HG02981 (cell line): Measurements from ENCODE around the gene SCFD2.
A peak's percentile ranks its signal among the peaks of the same experiment; 100 is the strongest.

Experiments
- ATAC-seq: cut with Tn5 transposase; IDR thresholded peaks from one replicate; pipeline ENCODE4 v1.9.1; 2021; ENCODE audit warnings: mild to moderate bottlenecking, moderate library complexity; ENCODE audit not compliant: unreplicated experiment

The SCFD2 gene

DNA sequence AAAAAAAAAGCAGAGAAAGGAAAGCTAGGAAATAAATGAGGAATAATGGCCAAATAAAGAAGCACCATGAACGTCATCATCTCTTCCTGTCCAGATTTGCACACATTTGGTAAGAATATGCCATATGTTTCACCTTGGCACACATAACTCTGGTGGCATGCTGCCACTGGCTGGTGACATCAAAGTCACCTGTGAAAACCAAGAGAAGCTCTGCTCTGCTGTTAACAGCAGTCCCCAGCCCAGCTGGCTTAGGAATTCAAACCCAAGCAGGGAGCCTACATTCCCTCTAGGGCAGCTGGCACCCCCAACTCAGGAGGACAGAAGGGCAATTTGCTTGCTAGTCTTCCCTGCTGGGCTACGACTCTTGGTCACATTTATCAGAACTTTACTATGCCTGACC is 426.1 kb downstream of the SCFD2 start:
- no peak for ATAC-seq

DNA sequence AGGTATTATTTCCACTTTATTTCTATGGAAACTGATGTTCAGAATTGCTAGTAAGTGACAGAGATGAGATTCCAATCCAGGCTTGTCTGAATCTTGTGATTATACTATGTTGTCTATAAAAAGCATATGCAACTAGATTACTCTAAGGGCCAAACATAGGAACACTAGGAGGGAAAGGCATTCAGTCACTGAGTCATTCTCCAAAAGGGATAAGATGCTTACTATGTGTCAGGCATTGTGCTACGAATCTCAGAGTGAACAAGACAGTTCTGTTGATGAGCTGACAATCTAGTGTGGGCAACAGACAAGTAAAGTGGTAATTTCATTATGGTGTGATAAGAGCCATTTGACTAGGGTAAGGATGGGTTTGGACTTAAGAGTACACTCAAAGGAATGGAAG is 426.5 kb downstream of the SCFD2 start:
- ATAC-seq: no peak

DNA sequence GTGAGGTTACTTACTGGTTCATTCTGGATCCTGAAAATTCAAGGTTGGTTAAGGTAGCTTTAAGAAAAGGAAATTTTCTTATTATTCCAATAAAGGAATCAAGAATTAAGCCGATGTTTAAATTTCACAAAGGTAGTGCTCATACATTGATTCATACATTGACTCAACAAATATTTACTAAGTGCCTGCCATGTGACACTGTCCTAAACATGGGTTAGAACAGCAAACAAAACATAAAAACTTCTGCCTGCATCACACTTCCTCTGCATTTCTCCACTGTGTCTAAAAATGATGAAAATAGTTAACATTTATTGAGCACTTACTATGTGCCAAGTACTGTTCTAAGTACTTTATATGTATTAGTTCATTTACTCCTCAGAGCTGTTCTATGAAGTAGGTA is 428.0 kb downstream of the SCFD2 start:
- ATAC-seq: no peak

DNA sequence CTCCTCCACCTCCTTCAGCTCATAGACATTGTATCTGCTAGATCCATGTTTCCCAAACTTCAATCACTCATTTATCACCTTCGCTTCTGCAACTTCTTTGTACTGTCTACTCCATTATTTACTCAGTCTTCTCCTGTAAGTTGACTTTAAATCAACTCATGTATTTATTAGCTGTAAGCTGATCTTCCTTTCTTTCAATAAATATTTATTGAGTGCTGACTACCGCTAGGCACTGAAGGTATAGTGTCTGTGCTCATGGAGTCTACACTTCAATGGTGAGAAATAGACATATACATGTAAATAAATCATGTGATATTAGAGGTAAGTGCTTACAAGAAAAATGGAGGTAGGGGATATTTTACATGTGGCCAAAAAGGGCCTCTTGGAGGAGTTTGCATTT is 429.1 kb downstream of the SCFD2 start:
- ATAC-seq: no peak

DNA sequence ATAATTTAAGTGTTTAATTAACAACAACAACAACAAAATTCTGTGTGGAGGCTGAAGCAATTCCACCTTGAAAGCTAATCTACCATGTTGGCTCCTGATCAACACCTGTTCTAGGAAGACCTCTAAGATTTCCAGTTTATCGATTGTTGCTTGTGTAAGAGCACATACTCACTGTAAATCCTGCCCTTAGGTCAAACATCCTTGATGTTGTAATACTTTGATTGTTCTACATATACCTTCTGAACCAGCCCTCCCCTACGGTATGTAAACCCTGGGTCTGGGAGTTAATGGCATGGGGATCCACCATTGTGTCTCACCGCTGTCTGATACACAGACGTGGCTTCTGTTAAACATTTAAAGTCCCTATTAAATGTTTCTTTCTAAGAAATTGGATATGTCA is 430.5 kb downstream of the SCFD2 start:
- ATAC-seq: no peak

DNA sequence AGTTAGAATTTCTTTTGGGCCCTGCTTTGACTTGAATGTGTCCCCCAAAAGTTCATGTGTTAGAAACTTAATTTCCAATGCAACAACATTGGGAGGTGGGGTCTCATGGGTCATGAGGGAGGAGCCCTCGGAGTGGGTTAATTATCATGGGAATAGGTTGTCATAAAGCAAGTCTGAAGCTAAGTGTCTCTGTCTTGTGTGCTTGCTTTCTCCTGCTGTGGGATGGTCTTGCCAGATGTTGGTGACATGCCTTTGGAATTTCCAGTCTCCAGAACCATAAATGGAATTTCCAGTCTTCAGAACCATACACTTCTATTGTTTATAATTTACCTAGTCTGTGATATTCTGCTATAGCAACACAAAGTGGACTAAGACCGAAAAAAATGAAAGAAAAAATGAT is 432.1 kb downstream of the SCFD2 start:
- no peak for ATAC-seq

DNA sequence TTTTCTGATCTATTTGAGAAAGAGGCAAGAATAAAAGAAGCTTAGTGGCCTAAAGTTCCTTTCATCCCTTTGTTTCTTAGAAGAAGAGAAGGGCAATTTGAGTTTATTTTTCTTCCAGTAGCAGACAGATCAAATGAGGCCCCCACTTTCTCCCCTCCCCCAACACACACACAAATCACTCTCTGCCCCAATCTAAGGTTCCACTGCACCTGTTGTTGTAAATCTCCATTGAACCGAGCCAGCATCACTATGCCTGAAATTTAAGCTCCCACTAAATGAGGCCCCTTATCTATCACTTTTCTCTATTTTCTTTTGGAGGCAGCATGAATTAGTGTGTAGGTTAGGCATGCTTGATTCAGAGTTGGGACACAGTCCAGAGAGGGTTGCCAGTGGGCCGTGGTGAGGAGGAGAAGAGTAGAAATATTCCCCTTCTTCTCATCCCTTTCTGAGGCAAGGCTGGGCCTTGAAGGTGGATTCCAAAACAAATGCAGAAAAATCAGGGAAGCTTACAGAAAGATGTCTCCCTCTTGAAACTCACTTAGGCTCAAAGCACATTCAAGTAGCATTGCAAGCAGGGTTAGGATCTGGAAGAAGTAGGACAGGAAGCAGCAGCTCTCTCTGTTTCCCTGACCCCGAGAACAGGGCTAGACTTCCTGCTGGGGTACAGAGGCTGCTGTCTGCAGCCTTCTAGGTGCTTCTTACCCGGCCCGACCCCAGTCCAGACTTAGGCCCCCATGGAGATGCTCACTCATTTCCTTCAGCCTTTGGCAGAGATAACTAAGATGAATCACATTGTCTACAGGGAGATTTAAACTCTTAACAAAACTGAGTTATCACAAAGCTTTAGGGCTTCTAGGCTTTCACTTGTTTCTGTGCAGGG is 433.0 kb downstream of the SCFD2 start:
- no peak for ATAC-seq

DNA sequence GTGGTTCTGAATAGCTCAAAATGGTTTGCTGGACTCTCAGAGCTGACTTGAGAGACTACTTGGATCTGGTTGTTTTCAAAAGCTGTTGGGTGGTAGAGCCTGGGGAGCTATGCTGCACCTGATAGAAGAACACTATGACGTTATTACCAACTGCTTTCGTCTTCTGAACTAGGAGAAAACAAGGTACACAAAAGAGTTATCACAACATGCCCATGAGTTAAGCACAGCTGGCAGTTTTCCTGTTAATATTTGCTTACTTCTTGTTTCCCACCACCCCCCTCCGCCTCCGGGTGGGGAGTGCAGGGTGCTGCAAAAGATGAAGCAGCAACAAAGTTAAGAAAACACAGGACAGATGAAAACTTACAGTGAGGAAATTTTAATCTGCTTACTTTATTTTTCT is 434.6 kb downstream of the SCFD2 start:
- no peak for ATAC-seq

DNA sequence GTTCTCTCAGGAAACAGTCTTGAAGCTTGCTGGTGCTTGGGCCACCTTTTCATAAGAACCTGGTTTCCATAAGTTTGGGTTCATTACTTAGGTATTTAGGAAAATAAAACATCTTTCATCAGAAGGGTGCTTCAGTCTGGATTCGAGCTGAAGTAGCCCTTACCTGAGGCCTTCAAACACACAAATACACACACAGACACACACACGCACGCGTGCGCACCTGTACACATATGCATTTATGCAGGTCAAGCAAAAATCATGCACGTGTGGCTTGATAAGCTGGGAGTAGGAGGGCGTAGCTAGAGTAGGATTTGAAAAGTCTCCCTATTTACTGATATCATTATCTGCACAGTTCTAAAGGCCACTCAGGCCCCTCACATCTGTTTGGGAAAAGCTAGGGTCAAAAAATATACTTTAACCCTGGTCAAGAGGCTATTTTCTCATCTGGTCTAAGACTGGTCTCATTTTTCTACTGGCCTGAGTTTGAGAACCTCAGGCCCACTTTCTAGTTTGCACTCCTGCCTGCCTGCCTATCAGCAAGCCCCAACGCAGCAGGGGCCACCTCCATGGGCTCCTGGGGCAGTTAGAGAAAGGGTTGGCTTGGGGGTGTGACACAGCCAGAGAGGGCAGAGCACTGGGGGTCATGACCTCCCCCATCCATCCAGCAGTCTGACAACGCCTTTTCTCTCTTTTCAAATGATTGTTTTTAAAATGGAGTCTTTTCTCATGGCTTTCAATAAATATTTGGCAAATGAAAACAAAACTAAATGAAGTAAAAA is 439.5 kb downstream of the SCFD2 start:
- ATAC-seq: no peak

DNA sequence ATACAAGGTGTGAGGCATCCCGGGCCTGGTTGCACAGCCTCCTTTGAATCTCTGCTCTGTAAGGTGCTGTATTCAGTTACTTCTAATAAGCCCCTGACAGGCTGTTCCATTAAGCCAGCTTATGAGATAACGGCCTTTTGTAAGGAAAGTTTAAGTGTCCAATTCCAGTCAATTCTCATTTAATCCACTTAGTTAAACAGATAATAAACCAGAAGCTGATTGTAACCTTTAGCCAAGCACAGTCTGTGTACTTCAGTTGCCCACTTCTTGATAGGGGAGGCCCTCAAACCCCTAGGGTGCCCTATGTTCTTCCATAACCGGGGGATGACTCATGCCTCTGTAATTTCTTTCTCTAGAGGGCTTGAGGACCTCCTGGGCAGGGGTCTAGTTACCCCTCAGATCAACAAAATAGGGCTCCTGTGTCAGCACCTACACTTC is 440.3 kb downstream of the SCFD2 start:
- ATAC-seq: no peak

DNA sequence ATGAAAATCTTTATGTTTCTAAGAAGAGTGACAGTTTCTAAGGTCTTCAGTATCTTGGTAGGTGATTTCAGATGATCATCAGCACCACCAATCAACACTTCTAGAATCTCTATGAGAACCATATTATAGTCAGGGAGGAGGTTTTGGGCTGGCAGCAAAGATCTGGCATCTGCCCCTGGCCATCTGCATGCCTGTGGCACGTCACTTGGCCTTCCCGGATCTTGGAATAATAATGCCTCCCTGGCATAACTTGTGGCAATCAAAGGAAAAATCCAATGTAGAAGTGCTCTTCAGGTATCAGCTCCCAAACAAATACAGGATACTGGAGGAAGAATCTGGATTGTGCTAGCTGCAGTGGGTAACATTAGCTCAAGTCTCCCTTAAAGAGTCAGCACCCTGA is 446.4 kb downstream of the SCFD2 start:
- no peak for ATAC-seq

DNA sequence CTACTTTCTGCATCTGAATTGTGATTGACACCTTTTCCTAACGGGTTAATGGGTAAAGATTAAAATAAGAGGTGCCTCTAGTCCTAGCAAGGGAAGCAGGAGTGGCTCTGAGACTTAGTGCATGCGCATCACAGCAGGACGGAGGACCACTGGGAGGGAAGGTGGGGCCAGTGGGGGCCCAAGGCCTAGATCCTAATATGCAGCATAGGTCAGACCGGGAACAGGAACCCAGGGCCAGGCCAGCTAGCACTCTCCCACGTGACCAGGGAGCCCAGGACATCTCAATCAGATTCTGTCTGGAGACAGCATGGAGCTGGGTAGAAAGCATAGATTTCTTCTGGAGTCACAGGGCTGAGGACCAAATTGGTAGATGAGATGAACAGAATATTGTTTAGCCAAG is 448.0 kb downstream of the SCFD2 start:
- no peak for ATAC-seq

DNA sequence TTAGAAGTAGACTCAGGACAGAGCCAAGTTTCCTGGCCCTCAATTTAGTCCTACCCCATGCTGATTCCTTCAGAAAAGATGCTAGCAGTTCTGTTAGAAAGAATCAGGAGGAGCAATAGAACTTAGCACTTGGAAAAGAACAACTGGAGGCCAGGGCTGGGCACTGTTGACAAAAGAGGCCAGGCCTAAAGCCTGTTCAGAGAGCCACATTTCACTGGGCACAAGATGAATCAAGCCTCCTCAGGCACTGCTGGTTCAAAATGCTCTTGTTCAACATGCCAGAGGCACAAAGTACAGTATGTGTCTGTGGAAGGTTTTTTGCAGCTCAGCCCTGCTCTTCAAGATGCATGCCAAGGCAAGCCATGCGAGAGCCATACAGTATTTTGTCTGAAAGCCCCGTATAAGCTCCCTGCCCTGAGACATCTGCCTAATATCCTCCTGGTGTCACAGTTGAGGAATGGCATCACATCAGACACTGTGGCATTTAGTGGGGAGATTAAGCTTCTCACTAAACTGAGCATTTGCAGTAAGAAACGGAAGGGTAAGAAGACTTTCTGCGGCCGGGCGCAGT is 450.0 kb downstream of the SCFD2 start:
- ATAC-seq: no peak

DNA sequence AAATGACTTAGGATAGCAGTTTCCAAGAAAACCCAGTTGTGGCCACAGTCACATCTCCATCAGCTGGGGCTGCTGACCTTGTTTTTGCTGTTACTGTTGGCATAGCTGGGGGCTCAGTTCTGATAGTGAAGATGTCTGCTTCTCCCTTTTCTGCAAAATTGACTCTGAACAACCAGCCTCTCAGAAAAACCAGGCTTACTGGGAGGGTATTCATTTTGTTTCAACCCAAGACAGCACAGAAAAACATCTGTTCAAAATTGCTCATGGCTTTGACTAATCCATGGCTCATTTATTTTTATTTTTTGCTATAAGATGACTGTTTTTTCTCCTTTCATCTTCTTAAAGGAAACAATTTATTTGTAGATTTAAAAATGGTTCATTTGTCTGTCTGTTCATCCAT is 450.7 kb downstream of the SCFD2 start:
- ATAC-seq: no peak

DNA sequence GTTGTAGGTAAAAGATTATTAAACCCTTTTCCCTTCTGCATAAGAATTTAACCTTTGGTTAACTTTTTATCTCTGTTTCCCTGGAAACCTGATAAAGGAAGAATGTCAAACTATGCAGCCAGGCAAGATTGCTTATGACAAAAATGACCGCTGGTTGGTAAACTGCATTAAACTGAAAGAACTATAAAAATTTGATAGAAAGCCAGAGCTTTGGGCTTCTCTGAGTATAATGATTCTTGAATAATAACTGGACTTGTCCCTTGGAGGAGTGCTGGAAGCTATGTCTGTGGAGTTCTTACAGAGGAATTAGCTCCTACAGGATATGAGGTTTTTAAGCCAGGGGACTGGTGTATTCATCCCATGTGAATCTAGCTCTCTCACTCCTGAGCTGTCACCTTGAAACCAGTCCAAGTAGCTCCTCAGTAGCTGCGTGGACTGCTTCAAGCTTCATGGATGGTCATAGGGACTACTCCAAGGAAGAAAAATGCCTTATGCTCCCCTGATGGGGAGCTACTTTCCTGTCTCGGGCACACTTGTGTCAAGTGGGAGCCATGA is 451.7 kb downstream of the SCFD2 start:
- no peak for ATAC-seq

DNA sequence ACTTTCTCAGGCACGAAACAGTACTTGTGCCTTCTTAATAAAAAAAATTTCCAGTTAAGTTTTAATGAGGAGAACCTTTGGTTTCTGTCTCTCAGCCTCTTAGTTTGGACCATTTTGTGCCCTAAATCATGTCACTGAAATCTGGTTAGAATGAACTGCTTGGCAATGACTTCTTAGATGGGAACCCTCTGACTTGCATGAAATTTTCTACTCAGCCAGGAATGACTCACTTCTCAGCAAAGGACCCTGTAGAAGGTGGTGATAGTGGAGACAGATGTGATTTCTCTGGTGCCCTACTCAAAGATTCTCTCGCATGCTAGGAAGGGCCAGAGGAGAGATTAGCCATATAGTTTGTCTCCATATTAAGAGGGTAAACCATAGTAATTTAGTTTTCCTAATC is 453.3 kb downstream of the SCFD2 start:
- no peak for ATAC-seq

DNA sequence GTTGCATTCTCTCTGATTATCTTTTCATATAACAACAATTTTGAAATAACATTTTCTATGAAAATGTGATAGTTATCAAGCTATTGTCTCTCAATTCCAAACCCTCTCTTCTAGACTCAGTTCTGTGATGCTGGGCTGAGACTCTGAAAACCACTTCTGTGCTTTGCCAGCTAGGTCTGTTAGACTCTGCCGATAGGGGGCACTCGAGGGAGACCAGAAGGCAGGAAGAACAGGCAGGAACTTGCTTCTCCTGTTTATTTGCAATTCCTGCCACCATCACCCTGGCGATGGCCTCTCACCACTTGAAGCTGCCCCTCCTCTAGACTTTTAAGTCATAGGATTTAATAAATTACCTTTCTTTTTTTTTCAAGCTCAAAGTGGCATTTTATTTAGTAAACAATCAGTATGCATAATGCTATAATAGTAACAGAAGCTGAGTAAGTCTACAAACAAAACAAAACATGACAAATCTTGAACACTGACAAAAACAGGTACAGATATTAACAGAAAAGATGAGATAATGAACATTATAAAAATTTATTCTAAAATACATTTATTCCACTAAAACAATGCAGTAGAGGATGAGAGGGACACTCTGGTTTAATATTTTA is 454.1 kb downstream of the SCFD2 start:
- ATAC-seq: peak; percentile 89

DNA sequence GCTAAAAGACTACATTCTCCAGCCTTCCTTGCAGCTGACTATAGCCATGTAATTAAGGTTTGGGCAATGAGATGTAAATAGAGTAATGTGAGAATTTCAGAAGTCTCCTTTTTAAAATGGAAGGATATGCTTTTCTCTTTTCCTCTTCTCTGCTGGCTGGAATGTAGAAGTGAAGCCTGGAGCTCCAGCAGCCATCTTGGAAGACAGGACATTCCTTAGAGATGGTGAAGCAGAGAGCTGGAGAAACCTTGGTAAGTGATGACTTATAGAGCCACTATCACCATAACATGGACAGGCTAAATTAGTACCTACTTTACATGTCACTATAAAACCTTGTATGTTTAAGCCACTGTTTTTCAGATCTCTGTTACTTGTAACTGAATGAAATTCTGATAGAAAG is 455.7 kb downstream of the SCFD2 start:
- no peak for ATAC-seq

DNA sequence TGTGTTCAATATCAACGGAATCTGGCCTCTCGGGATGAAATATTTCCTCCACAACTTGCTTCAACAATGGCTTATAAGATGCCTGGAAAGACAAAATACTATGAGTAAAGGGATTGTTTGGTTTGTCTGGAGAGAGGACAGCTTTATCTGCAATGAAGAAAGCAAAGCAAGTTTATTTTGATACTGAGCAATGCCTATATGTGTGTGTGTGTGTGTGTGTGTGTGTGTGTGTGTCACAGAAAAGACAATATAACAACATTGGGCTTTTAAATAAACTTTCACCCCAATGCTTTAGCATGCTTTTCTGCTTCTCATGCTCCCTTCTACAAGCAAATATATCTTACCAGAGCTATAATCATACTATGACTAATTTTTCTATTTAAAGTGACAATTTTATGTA is 458.4 kb downstream of the SCFD2 start:
- ATAC-seq: no peak

DNA sequence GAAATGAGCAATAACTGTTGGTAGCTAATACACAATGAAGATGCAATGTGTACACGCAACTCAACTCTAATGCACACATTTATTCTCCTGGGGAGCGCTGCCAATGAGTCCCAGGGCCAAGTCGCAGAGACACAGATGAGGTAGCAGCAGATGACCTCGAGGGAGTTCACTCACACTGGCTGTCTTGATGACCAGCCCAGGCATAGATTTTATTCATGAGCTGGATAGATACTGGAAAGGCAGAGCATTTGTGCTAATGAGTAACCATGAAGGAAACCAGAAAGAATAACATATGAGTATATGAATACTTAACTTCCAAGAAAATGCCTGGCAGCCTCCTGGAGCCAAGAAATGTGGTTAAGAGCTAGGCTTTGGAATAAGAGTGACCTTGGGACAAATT is 461.4 kb downstream of the SCFD2 start:
- ATAC-seq: no peak

DNA sequence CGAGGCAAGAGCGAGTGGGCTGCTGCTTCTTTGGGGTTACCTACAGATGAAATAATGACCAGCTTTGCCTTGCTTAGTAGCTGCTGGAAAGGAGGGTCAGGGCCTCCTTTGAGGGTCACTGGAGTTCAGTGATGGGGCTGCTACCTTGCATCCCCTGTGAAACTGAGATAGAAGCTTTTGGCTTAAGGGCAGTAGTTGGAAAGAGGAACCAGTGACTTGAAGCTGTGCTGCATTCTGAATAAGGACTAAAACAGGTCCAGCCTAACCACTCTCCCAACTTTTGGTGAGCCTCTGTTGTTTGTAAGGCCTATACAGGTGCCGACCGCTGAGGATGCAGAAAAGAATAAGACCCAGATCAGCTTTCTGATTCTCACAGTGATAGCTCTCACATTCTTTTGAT is 462.6 kb downstream of the SCFD2 start:
- ATAC-seq: no peak
